BE2C (cell line): ENCODE measurements around the gene VPS54.
"Not testable (repeated sequence)": the region's sequence is repeated elsewhere in the genome, so short reads cannot be mapped to it uniquely, and the experiment has no call there.

Source experiments
- DNase-seq: peaks from one replicate; pipeline ENCODE4 v3.0.0-alpha.2; 2020
- H3K27me3 ChIP-seq: fragments of 250-450 bp; sonication (Bioruptor Pico); 2 replicates; pipeline ENCODE4 v1.5.1; 2020; ENCODE audit warnings: mild to moderate bottlenecking
- H3K36me3 ChIP-seq: fragments of 250-450 bp; sonication (Bioruptor Pico); 2 replicates; pipeline ENCODE4 v1.5.1; 2020; ENCODE audit warnings: mild to moderate bottlenecking
- H3K4me1 ChIP-seq: fragments of 250-450 bp; sonication (Bioruptor Pico); 2 replicates; pipeline ENCODE4 v1.5.1; 2020
- H3K4me3 ChIP-seq: 2 replicates; pipeline ENCODE4 v1.5.1; 2011; ENCODE audit warnings: low read depth, low read length
- H3K9me3 ChIP-seq: fragments of 250-450 bp; sonication (Bioruptor Pico); 2 replicates; pipeline ENCODE4 v1.5.1; 2020
- TF ChIP-seq, protein P1 (sequence below): IDR thresholded peaks from 2 replicates; pipeline ENCODE4 v1.5.1; 2012; ENCODE audit warnings: mild to moderate bottlenecking, low read depth, low read length

Gene VPS54

DNA sequence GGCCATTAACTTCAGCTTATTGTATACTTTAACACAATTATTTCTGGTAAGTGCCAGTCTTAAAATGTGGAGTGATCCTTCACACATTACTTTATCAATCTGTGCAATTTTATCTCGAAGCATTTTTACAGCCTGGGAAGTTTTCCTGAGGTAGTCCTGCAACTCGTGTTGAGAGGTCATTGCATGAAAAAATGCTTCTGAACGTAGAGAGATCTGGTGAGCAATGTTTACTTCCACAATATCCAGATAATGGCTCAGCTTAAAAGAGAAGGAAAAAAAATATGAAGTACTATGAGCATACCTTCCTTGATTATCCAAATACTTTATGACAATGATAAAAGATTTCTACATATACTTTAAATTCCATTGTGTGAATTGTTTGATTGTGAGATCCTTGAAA lies 57.0 kb downstream of the VPS54 start:
- Histone ChIP-seq H3K4me3 (no peak overlapping the region), H3K27me3 (no peaks in the 10 kb centered on the region), H3K9me3 (no peaks in the 10 kb centered on the region), H3K4me1 (no peaks in the 10 kb centered on the region), H3K36me3 (no peaks in the 10 kb centered on the region; the same call in 1 of the 2 replicates)
- DNase-seq: no peak
- TF ChIP-seq, protein P1, sequence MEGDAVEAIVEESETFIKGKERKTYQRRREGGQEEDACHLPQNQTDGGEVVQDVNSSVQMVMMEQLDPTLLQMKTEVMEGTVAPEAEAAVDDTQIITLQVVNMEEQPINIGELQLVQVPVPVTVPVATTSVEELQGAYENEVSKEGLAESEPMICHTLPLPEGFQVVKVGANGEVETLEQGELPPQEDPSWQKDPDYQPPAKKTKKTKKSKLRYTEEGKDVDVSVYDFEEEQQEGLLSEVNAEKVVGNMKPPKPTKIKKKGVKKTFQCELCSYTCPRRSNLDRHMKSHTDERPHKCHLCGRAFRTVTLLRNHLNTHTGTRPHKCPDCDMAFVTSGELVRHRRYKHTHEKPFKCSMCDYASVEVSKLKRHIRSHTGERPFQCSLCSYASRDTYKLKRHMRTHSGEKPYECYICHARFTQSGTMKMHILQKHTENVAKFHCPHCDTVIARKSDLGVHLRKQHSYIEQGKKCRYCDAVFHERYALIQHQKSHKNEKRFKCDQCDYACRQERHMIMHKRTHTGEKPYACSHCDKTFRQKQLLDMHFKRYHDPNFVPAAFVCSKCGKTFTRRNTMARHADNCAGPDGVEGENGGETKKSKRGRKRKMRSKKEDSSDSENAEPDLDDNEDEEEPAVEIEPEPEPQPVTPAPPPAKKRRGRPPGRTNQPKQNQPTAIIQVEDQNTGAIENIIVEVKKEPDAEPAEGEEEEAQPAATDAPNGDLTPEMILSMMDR: no peak

DNA sequence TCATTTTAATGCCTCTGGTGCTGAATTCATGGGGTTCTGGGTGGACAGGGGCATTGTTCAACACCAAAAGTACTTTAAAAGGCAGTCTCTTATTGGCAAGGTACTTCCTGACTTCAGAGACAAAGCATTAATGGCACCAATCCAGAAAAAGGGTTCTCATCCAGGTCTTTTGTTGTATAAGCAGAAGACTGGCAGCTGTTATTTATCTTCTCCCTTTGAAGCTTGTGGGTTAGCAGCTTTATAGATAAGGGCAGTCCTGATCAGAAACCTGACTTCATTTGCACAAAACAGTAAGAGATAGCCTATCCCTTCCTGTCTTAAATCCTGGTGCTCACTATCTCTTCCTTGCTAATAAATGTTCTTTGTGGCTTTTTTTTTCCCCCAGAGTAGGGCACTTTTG lies 68.8 kb downstream of the VPS54 start:
- no peaks in the 10 kb centered on the region for H3K9me3 ChIP-seq
- TF ChIP-seq, protein P1: no peak
- no peaks in the 10 kb centered on the region; the same call in 1 of the 2 replicates for H3K36me3 ChIP-seq
- H3K4me3 ChIP-seq: no peak overlapping the region
- H3K27me3 ChIP-seq: no peaks in the 10 kb centered on the region
- H3K4me1 ChIP-seq: no peaks in the 10 kb centered on the region
- DNase-seq: no peak

DNA sequence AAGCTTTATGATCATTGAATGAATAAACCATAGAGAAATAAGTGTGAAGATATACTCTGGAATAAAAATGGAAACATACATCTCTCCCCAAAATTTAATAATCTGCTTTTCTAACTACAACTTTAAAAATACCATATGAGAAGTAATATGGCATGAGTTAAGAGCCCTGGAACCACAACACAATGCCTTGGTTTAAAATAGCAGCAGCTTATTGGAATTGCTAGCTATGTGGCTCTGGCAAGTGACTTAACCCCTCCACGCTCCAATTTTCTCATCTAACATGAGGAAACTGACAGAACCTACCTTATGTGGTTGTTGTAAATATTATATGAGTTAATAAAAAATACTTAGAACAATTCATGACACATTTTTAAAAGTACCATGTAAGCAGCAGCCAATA lies 76.4 kb downstream of the VPS54 start:
- no peaks in the 10 kb centered on the region for H3K27me3 ChIP-seq
- TF ChIP-seq, protein P1: no peak
- no peaks in the 10 kb centered on the region for H3K4me1 ChIP-seq
- no peak overlapping the region for H3K4me3 ChIP-seq
- peaks cover 2% of the 10 kb centered on the region; the same call in 1 of the 2 replicates for H3K36me3 ChIP-seq
- DNase-seq: no peak
- no peaks in the 10 kb centered on the region for H3K9me3 ChIP-seq

DNA sequence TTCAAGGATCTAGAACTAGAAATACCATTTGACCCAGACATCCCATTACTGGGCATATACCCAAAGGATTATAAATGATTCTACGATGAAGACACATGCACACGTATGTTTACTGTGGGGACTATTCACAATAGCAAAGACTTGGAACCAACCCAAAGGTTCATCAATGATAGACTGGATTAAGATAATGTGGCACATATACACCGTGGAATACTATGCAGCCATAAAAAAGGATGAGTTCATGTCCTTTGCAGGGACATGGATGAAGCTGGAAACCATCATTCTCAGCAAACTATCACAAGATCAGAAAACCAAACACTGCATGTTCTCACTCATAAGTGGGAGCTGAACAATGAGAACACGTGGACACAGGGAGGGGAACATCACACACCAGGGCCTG lies 87.1 kb downstream of the VPS54 start:
- H3K4me1 ChIP-seq: not testable (repeated sequence)

DNA sequence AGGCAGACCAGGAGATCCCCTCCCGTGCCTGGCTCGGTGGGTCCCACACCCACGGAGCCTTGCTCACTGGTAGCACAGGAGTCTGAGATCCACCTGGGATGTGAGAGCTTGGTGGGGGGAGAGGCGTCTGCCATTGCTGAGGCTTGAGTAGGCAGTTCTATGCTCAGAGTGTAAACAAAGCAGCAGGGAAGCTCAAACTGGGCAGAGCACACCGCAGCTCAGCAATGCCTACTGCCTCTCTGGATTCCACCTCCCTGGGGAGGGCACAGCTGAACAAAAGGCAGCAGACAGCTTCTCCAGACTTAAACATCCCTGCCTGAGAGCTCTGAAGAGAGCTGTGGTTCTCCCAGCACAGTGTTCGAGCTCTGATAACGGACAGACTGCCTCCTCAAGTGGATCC lies 92.4 kb downstream of the VPS54 start:
- no peaks in the 10 kb centered on the region for H3K4me1 ChIP-seq
- H3K36me3 ChIP-seq: no peaks in the 10 kb centered on the region
- TF ChIP-seq, protein P1: no peak
- no peaks in the 10 kb centered on the region for H3K9me3 ChIP-seq
- no peak for DNase-seq
- H3K4me3 ChIP-seq: no peak overlapping the region
- H3K27me3 ChIP-seq: no peaks in the 10 kb centered on the region

More for the DNA sequence above, 87.1 kb downstream of the VPS54 start:
- not testable (repeated sequence) for H3K9me3 ChIP-seq, H3K27me3 ChIP-seq, DNase-seq, H3K4me3 ChIP-seq, H3K36me3 ChIP-seq

DNA sequence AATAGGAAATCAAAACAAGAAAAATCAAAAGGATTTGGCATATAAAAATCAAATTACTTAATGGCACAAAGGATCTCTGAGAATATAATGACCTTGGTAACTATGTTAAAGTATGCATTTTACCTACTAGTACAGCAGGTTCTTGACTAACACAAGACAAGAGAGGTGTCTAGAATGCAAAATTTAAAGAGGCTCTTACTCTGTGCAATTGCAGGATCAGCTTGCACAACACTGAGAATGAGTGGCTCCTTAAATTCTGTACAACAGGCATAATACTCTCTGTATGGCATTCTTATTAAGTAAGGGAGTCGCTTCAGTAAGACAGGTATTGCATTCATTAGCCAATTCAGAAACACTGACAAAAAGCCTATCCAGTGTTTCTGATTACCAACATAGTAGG lies 104.9 kb downstream of the VPS54 start:
- Histone ChIP-seq H3K9me3 (no peaks in the 10 kb centered on the region), H3K36me3 (peaks cover 4% of the 10 kb centered on the region; the same call in 1 of the 2 replicates), H3K27me3 (no peaks in the 10 kb centered on the region), H3K4me1 (no peaks in the 10 kb centered on the region), H3K4me3 (no peak overlapping the region)
- TF ChIP-seq, protein P1: no peak
- DNase-seq: no peak

DNA sequence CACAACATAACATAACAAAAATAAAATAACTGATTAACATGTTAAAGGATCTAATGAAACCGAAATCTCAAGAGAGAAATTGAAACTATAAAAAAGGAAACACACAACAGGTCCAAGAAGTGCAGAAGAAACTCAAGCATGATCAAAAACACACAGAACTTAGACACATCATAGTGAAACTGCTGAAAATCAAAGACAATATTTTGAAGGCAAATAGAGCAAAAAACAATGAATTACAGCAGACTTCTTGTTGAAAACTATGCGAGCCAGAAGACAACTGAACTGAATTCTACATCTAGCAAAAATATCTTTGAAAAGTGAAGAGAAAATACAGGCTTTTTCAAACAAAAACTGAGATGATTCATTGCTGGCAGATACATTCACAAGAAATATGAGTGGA lies 116.2 kb downstream of the VPS54 start:
- 0 out of 2 replicates have a peak, but pooled peaks cover 3% of the 10 kb centered on the region for H3K36me3 ChIP-seq

More for the DNA sequence above, 116.2 kb downstream of the VPS54 start:
- H3K27me3 ChIP-seq: no peaks in the 10 kb centered on the region
- TF ChIP-seq, protein P1: no peak
- H3K4me3 ChIP-seq: no peak overlapping the region
- no peaks in the 10 kb centered on the region for H3K4me1 ChIP-seq
- DNase-seq: no peak
- H3K9me3 ChIP-seq: no peaks in the 10 kb centered on the region
